Brain microvascular endothelial cell (primary cell): ENCODE data around the gene FES.
"Not testable (repeated sequence)": the region's sequence is repeated elsewhere in the genome, so short reads cannot be mapped to it uniquely, and the experiment has no call there.

Experiments used
- DNase-seq: peaks from one replicate; pipeline ENCODE4 v3.0.0-alpha.2; 2020
- H3K27ac ChIP-seq: fragments of 250-450 bp; sonication (Bioruptor Pico); 2 replicates; pipeline ENCODE4 v1.5.1; 2020; ENCODE audit warnings: mild to moderate bottlenecking, moderate library complexity
- H3K27me3 ChIP-seq: fragments of 250-450 bp; sonication (Bioruptor Pico); replicated peaks from 2 replicates; pipeline ENCODE4 v1.5.1; 2020; ENCODE audit warnings: mild to moderate bottlenecking
- H3K36me3 ChIP-seq: fragments of 250-450 bp; sonication (Bioruptor Pico); replicated peaks from 2 replicates; pipeline ENCODE4 v1.5.1; 2020; ENCODE audit warnings: mild to moderate bottlenecking
- H3K4me3 ChIP-seq: 2 replicates; pipeline ENCODE4 v1.5.1; 2011; ENCODE audit warnings: low read depth, mild to moderate bottlenecking, control low read depth, low read length, moderate library complexity
- CTCF ChIP-seq: IDR thresholded peaks from 2 replicates; pipeline ENCODE4 v1.5.1; 2011; ENCODE audit warnings: low read depth, mild to moderate bottlenecking, moderate library complexity, low read length, control low read depth, inconsistent platforms; ENCODE audit errors: missing control alignments
- in situ Hi-C: cut with HindIII; loops from 2 replicates; pipeline ENCODE4 v1.10.0; 2017; ENCODE audit warnings: low sequenced_read_pairs, low pct_ligation_motif_present

FES gene

GRCh38 chr15:90892498-90893174, 8.3 kb downstream of the FES start:
- no peak for TF ChIP-seq CTCF
- Histone ChIP-seq H3K27me3 (no peaks in the 10 kb centered on the region), H3K4me3 (no peak overlapping the region), H3K27ac (no peak overlapping the region), H3K36me3 (peaks cover 9% of the 10 kb centered on the region)
- in situ Hi-C loops, result no loop called here
- DNase-seq, result no peak

GRCh38 chr15:90893175-90894090, 9.1 kb downstream of the FES start:
- no peak for DNase-seq
- Histone ChIP-seq H3K4me3 (no peak overlapping the region), H3K27ac (no peak overlapping the region), H3K36me3 (peaks cover 9% of the 10 kb centered on the region), H3K27me3 (no peaks in the 10 kb centered on the region)
- in situ Hi-C loops, result no loop called here
- TF ChIP-seq CTCF, result peak; percentile 23

GRCh38 chr15:90895571-90896117, 11.3 kb downstream of the FES start:
- Histone ChIP-seq H3K27me3 (no peaks in the 10 kb centered on the region), H3K27ac (no peak overlapping the region), H3K36me3 (peaks cover 9% of the 10 kb centered on the region), H3K4me3 (no peak overlapping the region)
- no peak for DNase-seq
- in situ Hi-C loops, result no loop called here
- peak; percentile 30 for TF ChIP-seq CTCF

GRCh38 chr15:90897131-90897655, 12.9 kb downstream of the FES start:
- DNase-seq, H3K27ac ChIP-seq, H3K4me3 ChIP-seq, H3K27me3 ChIP-seq, in situ Hi-C loops, H3K36me3 ChIP-seq: not testable (repeated sequence)

GRCh38 chr15:90901175-90902039, 17.1 kb downstream of the FES start:
- DNase-seq, result no peak
- Histone ChIP-seq H3K27me3 (no peaks in the 10 kb centered on the region), H3K4me3 (peak overlapping the region; percentile 74), H3K27ac (no peak overlapping the region), H3K36me3 (peaks cover 2% of the 10 kb centered on the region)
- in situ Hi-C loops, result no loop called here
- TF ChIP-seq CTCF, result no peak
